ENCODE measurements around the gene PSMA2. TPM values are rescaled to one million over a fixed set of nuclear protein-coding genes. Genes with fewer than 3 reads are reported as not detected.

PSMA2 gene
- total and polyA plus RNA-seq, 10 donors = 44.3 to 144 (median 59.5) TPM

- intact Hi-C loops (cut with DNase I; ENCODE audit: low total_unique reads) = loop anchor here (10.0 kb wide), 1 partner anchor 499 kb away; no protein-coding TSS in a partner anchor
- 24 to 43% (median 25%) methylated on average over 3 to 4 of the region's 4 CpGs for WGBS, 5 donors
These were observed 14.1 kb upstream of the PSMA2 start for GRCh38 chr7:42945821-42946626.

GRCh38 chr7:42940985-42941847 lies 9.2 kb upstream of the PSMA2 start:
- 59 to 62% (median 59%) methylated on average over 13 of the region's 13 CpGs for WGBS, 5 donors
- Histone ChIP-seq H3K27ac (no peak overlapping the region), H3K4me1 (peaks cover 0 to 17% (median 2%) of the 10 kb centered on the region in 6 donors), H3K36me3 (peaks cover 0 to 43% (median 24%) of the 10 kb centered on the region in 6 donors), H3K9me3 (no peaks in the 10 kb centered on the region), H3K27me3 (replicated peaks in 1 of 7) (no peaks in the 10 kb centered on the region), H3K4me3 (no peak overlapping the region)
- TF ChIP-seq POLR2A (IDR thresholded peaks at IDR 0.05) (no peak), CTCF (IDR thresholded peaks at IDR 0.05 in 8 of 11, conservative IDR thresholded peaks at IDR 0.05 in 3 of 11) (peak; percentile 53 to 89 (median 77))
- DNase-seq = peak; percentile 88
- intact Hi-C loops (cut with DNase I; ENCODE audit: low total_unique reads) = loop anchor here (5.0 to 10.0 kb wide), 2 partner anchors 321 to 504 kb away; no protein-coding TSS in a partner anchor

More at GRCh38 chr7:42945821-42946626, 14.1 kb upstream of the PSMA2 start:
- no peak for DNase-seq
- Histone ChIP-seq H3K27ac (peak overlapping the region in 1 of 8 donors; percentile 12), H3K4me1 (peaks cover 0 to 17% (median 0%) of the 10 kb centered on the region in 6 donors), H3K9me3 (no peaks in the 10 kb centered on the region), H3K27me3 (replicated peaks in 1 of 7) (no peaks in the 10 kb centered on the region), H3K36me3 (no peaks in the 10 kb centered on the region), H3K4me3 (no peak overlapping the region)
- TF ChIP-seq POLR2AphosphoS5 (IDR thresholded peaks at IDR 0.05) (no peak), POLR2A (IDR thresholded peaks at IDR 0.05) (no peak), CTCF (IDR thresholded peaks at IDR 0.05 in 8 of 11, conservative IDR thresholded peaks at IDR 0.05 in 3 of 11) (no peak)

- TF ChIP-seq POLR2AphosphoS5 (IDR thresholded peaks at IDR 0.05) = no peak
- no peak for TF ChIP-seq POLR2A (IDR thresholded peaks at IDR 0.05)
- TF ChIP-seq CTCF (IDR thresholded peaks at IDR 0.05 in 8 of 11, conservative IDR thresholded peaks at IDR 0.05 in 3 of 11) = no peak
- Histone ChIP-seq H3K27ac (no peak overlapping the region), H3K9me3 (no peaks in the 10 kb centered on the region), H3K4me3 (no peak overlapping the region), H3K36me3 (peaks cover 0 to 58% (median 35%) of the 10 kb centered on the region in 6 donors), H3K4me1 (peaks cover 0 to 22% (median 3%) of the 10 kb centered on the region in 6 donors), H3K27me3 (replicated peaks in 1 of 7) (no peaks in the 10 kb centered on the region)
- 59 to 85% (median 82%) methylated on average over 4 of the region's 4 CpGs for WGBS, 5 donors
- intact Hi-C loops (cut with DNase I; ENCODE audit: low total_unique reads) = loop anchor here (5.0 to 10.0 kb wide), 3 partner anchors 323 to 895 kb away; no protein-coding TSS in a partner anchor
- DNase-seq = no peak
These were observed 7.7 kb upstream of the PSMA2 start for GRCh38 chr7:42939457-42940240.
